Measurements from ENCODE around the gene IVNS1ABP.

GRCh38 chr1:185318431-185319138 is 1.5 kb upstream of the IVNS1ABP start:
- TF ChIP-seq POLR2A (IDR thresholded peaks at IDR 0.05) (no peak), CTCF (IDR thresholded peaks at IDR 0.05 in 4 of 5, conservative IDR thresholded peaks at IDR 0.05 in 1 of 5) (no peak)
